Naive thymus-derived CD4-positive, alpha-beta T cell (primary cell): ENCODE measurements around the gene COL21A1. TPM values are rescaled to one million over a fixed set of nuclear protein-coding genes. Genes with fewer than 3 reads are reported as not detected.

Source experiments
- ATAC-seq: fragments of 150-1000 bp; cut with Tn5 transposase; 2 replicates; pipeline ENCODE4 v1.10.0; 2021; ENCODE audit warnings: mild to moderate bottlenecking, moderate library complexity
- CTCF ChIA-PET: fragments of 350-600 bp; sonication (Branson Sonifier 250); formaldehyde crosslinking; loops from one replicate; lab custom pipeline; 2021; ENCODE audit warnings: antibody characterized with exemption; lab: Charles Lee
- POLR2A ChIA-PET: fragments of 350-600 bp; sonication (Branson Sonifier 250); formaldehyde crosslinking; loops from one replicate; lab custom pipeline; 2021; ENCODE audit warnings: antibody characterized with exemption, inconsistent platforms; lab: Charles Lee
- DNase-seq, 9 donors: peaks; one replicate each; pipeline versions ENCODE4 v3.0.0 to v3.0.0-alpha.2; 2020 to 2022; ENCODE audit warnings: mixed read lengths in 1 of 9
- H3K27ac ChIP-seq: one replicate; pipeline ENCODE4 v1.7.0; 2013; ENCODE audit warnings: mild to moderate bottlenecking, low read depth, low read length, moderate library complexity
- H3K27me3 ChIP-seq, 2 donors: one replicate each; pipeline ENCODE4 v1.7.0; 2013; ENCODE audit warnings: low read length in 2 of 2, mild to moderate bottlenecking in 2 of 2, moderate library complexity in 2 of 2; ENCODE audit not compliant: control insufficient read depth in 2 of 2, insufficient read depth in 2 of 2
- H3K36me3 ChIP-seq, 3 experiments: 1 replicate in 2 of 3; 2 replicates in 1 of 3; pipeline ENCODE4 v1.7.0; 2013; ENCODE audit warnings: low read length in 3 of 3, mild to moderate bottlenecking in 3 of 3, moderate library complexity in 1 of 3; ENCODE audit not compliant: insufficient read depth in 3 of 3, control insufficient read depth in 2 of 3
- H3K4me1 ChIP-seq, 2 donors: one replicate each; pipeline ENCODE4 v1.7.0; 2013; ENCODE audit warnings: low read length in 2 of 2, mild to moderate bottlenecking in 2 of 2, moderate library complexity in 1 of 2; ENCODE audit not compliant: control insufficient read depth in 2 of 2, insufficient read depth in 2 of 2
- H3K4me3 ChIP-seq: 2 replicates; pipeline ENCODE4 v1.7.0; 2013; ENCODE audit warnings: mild to moderate bottlenecking, low read length
- H3K9me3 ChIP-seq, 3 experiments: 1 replicate in 2 of 3; 2 replicates in 1 of 3; pipeline ENCODE4 v1.7.0; 2013; ENCODE audit warnings: low read length in 3 of 3; ENCODE audit not compliant: control insufficient read depth in 2 of 3
- H3K27ac Mint-ChIP-seq, 9 donors: one replicate each; pipeline ENCODE4 v1.8.0; 2020 to 2022; ENCODE audit warnings: mixed read lengths in 9 of 9, mild to moderate bottlenecking in 8 of 9, moderate library complexity in 5 of 9, inconsistent platforms in 2 of 9
- H3K27me3 Mint-ChIP-seq, 5 donors: one replicate each; pipeline ENCODE4 v1.8.0; 2021 to 2022; ENCODE audit warnings: mixed read lengths in 5 of 5, mild to moderate bottlenecking in 1 of 5
- H3K36me3 Mint-ChIP-seq, 5 donors: one replicate each; pipeline ENCODE4 v1.8.0; 2020 to 2022; ENCODE audit warnings: mixed read lengths in 5 of 5, mild to moderate bottlenecking in 3 of 5, inconsistent platforms in 1 of 5
- H3K4me1 Mint-ChIP-seq, 7 donors: one replicate each; pipeline ENCODE4 v1.8.0; 2020 to 2022; ENCODE audit warnings: mixed read lengths in 7 of 7, mild to moderate bottlenecking in 3 of 7, inconsistent platforms in 1 of 7
- H3K4me3 Mint-ChIP-seq, 10 donors: one replicate each; pipeline ENCODE4 v1.8.0; 2020 to 2022; ENCODE audit warnings: mild to moderate bottlenecking in 10 of 10, mixed read lengths in 10 of 10, moderate library complexity in 6 of 10, inconsistent platforms in 2 of 10
- H3K9me3 Mint-ChIP-seq, 11 donors: one replicate each; pipeline ENCODE4 v1.8.0; 2020 to 2022; ENCODE audit warnings: mixed read lengths in 11 of 11, mild to moderate bottlenecking in 4 of 11, inconsistent platforms in 1 of 11, moderate library complexity in 1 of 11
- intact Hi-C, 2 donors: fragments of 100-400 bp; cut with micrococcal nuclease; formaldehyde crosslinking; loops; one replicate each; pipeline ENCODE4 v1.15.1; 2023
- polyA plus RNA-seq, 2 donors: library from polyadenylated mRNA; unstranded; fragments of 300-500 nt; fragmentation: Illumina TruSeq; gene quantifications; one replicate each; pipeline ENCODE4 v1.2.3, GENCODE V29; 2021
- total RNA-seq, 6 experiments: library from RNA in 5 of 6; stranded (reverse) in 5 of 6; gene quantifications; 1 replicate in 5 of 6; 2 replicates in 1 of 6; pipeline ENCODE4 v1.2.3 and lab custom pipeline; 2021 to 2026

The COL21A1 gene
- total and polyA plus RNA-seq, 7 experiments from 2014 or later, result not detected

DNA sequence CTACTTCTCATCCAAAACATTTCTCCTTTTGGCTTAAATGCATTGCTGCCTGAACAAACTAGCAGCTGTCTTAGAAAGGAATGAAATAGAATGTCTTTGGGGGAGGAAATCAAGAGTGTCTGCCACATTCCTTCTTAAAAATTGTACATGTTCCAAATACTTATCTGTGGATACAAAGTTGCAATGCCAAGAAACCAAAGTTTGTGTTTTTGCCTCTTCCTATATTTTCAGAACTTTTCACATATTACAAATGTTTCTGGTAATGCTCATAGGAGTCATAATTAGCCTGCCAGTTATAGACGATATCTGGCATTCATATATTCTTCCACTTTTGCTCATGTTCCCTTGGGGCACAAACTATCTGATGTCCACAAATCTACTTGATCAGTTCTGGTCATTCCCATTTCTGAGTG is 206.5 kb downstream of the COL21A1 start:
- no peak overlapping the region for H3K27ac ChIP-seq
- Mint-ChIP-seq H3K9me3 (peaks cover 0 to 21% (median 4%) of the 10 kb centered on the region in 11 donors), H3K27ac (no peak overlapping the region), H3K36me3 (no peaks in the 10 kb centered on the region), H3K4me1 (no peaks in the 10 kb centered on the region), H3K4me3 (no peak overlapping the region), H3K27me3 (no peaks in the 10 kb centered on the region)
- H3K9me3 ChIP-seq, result no peaks in the 10 kb centered on the region
- no peaks in the 10 kb centered on the region for H3K27me3 ChIP-seq
- H3K4me1 ChIP-seq, result no peaks in the 10 kb centered on the region
- no peak for DNase-seq
- CTCF ChIA-PET, result no interaction called here
- no peaks in the 10 kb centered on the region for H3K36me3 ChIP-seq
- no peak for ATAC-seq
- intact Hi-C loops, result no loop called here
- POLR2A ChIA-PET, result no interaction called here
- no peak overlapping the region for H3K4me3 ChIP-seq

DNA sequence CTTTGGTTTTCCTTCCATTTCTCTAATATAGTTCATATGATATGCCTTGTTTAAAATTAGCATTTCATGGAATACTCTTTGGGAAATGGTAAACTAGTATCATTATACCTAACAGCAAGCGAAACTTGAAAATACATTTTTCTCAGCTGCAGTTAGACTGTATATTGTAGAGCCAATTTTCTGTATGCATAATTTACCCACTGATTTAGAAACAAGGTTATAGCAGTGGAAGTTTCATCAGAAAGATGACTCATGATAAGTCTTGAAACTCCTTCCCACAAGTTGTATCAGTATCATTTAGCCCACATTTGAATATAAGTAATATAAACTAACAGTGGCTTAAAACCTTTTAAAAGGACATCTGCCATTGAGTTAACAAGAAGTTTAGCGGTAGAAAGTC is 207.2 kb downstream of the COL21A1 start:
- H3K9me3 Mint-ChIP-seq, result peaks cover 0 to 21% (median 4%) of the 10 kb centered on the region in 11 donors
- Histone ChIP-seq H3K27me3 (no peaks in the 10 kb centered on the region), H3K27ac (no peak overlapping the region), H3K36me3 (no peaks in the 10 kb centered on the region), H3K9me3 (no peaks in the 10 kb centered on the region), H3K4me1 (no peaks in the 10 kb centered on the region), H3K4me3 (no peak overlapping the region)
- intact Hi-C loops, result no loop called here
- H3K4me3 Mint-ChIP-seq, result no peak overlapping the region
- ATAC-seq (no peak), DNase-seq (no peak)
- no peaks in the 10 kb centered on the region for H3K27me3 Mint-ChIP-seq
- no peaks in the 10 kb centered on the region for H3K4me1 Mint-ChIP-seq
- CTCF ChIA-PET, result no interaction called here
- POLR2A ChIA-PET, result no interaction called here
- H3K27ac Mint-ChIP-seq, result no peak overlapping the region
- no peaks in the 10 kb centered on the region for H3K36me3 Mint-ChIP-seq

DNA sequence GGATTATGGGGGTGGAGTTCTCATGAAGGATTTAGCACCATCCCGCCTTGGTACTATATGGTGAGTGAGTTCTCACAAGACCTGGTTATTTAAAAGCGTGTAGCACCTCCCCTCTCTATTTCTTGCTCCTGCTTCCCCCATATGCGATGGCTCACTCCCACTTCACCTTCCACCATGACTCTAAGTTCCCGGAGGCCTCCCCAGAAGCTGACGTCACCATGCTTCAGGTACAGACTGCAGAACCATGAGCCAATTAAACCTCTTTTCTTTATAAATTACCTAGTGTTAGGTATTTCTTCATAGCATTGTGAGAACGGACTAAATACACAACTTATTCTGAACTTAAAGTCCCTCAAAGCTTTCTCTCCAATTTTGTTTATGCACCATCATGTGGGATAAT is 208.6 kb downstream of the COL21A1 start:
- H3K36me3 ChIP-seq, result no peaks in the 10 kb centered on the region
- intact Hi-C loops, result no loop called here
- H3K9me3 ChIP-seq, result no peaks in the 10 kb centered on the region
- ATAC-seq (no peak), DNase-seq (no peak)
- H3K27me3 ChIP-seq, result no peaks in the 10 kb centered on the region
- no peak overlapping the region for H3K27ac ChIP-seq
- no peaks in the 10 kb centered on the region for H3K4me1 ChIP-seq
- ChIA-PET CTCF (no interaction called here), POLR2A (no interaction called here)
- Mint-ChIP-seq H3K36me3 (no peaks in the 10 kb centered on the region), H3K27ac (no peak overlapping the region), H3K9me3 (peaks cover 0 to 21% (median 2%) of the 10 kb centered on the region in 11 donors), H3K4me1 (no peaks in the 10 kb centered on the region), H3K4me3 (no peak overlapping the region), H3K27me3 (no peaks in the 10 kb centered on the region)
- no peak overlapping the region for H3K4me3 ChIP-seq

DNA sequence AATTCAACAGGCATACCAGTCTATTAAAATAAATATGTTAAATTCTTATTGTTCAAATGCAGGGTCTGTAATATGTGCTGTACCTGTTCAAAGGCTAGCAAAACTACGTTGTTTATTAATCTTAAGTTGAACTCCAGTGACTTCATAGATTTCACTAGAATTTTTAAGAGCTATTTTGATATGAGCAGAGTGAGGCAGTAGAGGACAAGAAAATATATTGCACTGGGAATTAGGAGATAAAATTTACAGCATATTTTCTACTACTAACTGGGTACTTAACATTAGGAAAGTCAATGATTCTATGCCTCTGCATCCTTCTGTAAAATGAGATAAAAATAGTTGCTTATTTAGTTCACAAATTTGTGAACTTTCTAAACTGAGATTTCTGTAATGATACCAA is 209.8 kb downstream of the COL21A1 start:
- no peaks in the 10 kb centered on the region for H3K36me3 ChIP-seq
- H3K27me3 ChIP-seq, result no peaks in the 10 kb centered on the region
- ChIA-PET CTCF (no interaction called here), POLR2A (no interaction called here)
- H3K4me1 Mint-ChIP-seq, result no peaks in the 10 kb centered on the region
- no peaks in the 10 kb centered on the region for H3K36me3 Mint-ChIP-seq
- DNase-seq, result no peak
- H3K27ac ChIP-seq, result no peak overlapping the region
- no peak overlapping the region for H3K4me3 Mint-ChIP-seq
- H3K27ac Mint-ChIP-seq, result no peak overlapping the region
- H3K4me1 ChIP-seq, result no peaks in the 10 kb centered on the region
- H3K27me3 Mint-ChIP-seq, result no peaks in the 10 kb centered on the region
- H3K9me3 Mint-ChIP-seq, result peaks cover 0 to 21% (median 2%) of the 10 kb centered on the region in 11 donors
- no peak for ATAC-seq
- H3K4me3 ChIP-seq, result no peak overlapping the region
- H3K9me3 ChIP-seq, result no peaks in the 10 kb centered on the region
- intact Hi-C loops, result no loop called here

DNA sequence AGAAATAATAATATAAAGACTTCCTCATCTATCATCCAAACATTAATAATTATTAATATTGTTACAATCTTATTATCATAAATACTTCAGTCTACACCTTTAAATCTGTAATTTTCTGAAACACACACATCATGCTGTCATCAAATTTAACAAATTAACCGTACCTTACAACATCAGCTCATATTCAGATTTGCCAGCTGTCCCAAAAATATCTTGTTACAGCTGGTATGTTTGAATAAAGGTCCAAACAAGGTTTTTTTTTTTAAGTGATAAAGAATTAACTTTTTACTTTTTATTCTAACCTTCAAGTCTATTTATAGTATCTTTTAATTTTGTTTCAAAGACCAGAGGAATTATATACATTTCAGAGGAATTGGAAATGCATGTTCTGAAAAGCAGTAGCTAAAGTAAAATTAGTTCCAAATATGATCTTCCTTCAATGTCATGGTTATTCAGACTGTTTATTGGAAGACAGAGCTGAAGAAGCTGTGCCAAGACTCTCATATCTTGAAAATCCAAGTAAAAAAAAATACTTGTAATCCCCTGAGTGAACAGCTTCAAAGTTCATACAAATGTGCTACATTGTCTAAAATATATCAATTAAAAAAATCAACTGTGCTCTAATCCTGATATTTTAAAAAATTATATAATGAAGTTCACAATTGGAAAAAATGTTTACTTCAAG is 210.3 kb downstream of the COL21A1 start:
- Mint-ChIP-seq H3K4me1 (no peaks in the 10 kb centered on the region), H3K27me3 (no peaks in the 10 kb centered on the region), H3K9me3 (peaks cover 0 to 20% (median 2%) of the 10 kb centered on the region in 11 donors), H3K36me3 (no peaks in the 10 kb centered on the region), H3K27ac (no peak overlapping the region), H3K4me3 (no peak overlapping the region)
- Histone ChIP-seq H3K9me3 (no peaks in the 10 kb centered on the region), H3K4me1 (no peaks in the 10 kb centered on the region), H3K27me3 (no peaks in the 10 kb centered on the region), H3K4me3 (no peak overlapping the region), H3K27ac (no peak overlapping the region), H3K36me3 (no peaks in the 10 kb centered on the region)
- no peak for ATAC-seq
- intact Hi-C loops, result no loop called here
- CTCF ChIA-PET, result no interaction called here
- POLR2A ChIA-PET, result no interaction called here
- no peak for DNase-seq

DNA sequence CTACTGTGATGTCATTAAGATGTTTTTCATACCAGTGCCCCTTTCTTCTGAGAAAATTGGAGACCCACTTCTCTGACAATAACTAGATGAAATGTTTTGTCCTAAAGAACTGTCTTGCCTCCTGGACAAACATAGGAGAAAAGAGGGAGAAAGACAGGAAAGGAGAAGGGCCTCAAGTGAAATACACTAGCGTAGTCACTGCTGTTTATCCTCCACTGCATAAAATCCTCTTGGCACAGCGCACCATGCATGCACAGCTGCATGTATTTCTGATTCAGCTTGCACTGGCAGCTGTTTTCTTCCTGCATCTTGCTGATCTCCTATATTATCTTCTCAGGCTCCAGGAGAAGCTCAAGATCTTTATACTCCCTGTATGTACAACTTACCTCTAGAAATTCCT is 214.0 kb downstream of the COL21A1 start:
- no peaks in the 10 kb centered on the region for H3K36me3 ChIP-seq
- H3K4me3 ChIP-seq, result no peak overlapping the region
- no peaks in the 10 kb centered on the region for H3K27me3 ChIP-seq
- CTCF ChIA-PET, result no interaction called here
- Mint-ChIP-seq H3K4me3 (no peak overlapping the region), H3K36me3 (no peaks in the 10 kb centered on the region), H3K27me3 (no peaks in the 10 kb centered on the region), H3K27ac (no peak overlapping the region), H3K9me3 (peaks cover 0 to 21% (median 3%) of the 10 kb centered on the region in 11 donors), H3K4me1 (no peaks in the 10 kb centered on the region)
- H3K9me3 ChIP-seq, result no peaks in the 10 kb centered on the region
- POLR2A ChIA-PET, result no interaction called here
- no peak overlapping the region for H3K27ac ChIP-seq
- intact Hi-C loops, result no loop called here
- DNase-seq (no peak), ATAC-seq (no peak)
- no peaks in the 10 kb centered on the region for H3K4me1 ChIP-seq

DNA sequence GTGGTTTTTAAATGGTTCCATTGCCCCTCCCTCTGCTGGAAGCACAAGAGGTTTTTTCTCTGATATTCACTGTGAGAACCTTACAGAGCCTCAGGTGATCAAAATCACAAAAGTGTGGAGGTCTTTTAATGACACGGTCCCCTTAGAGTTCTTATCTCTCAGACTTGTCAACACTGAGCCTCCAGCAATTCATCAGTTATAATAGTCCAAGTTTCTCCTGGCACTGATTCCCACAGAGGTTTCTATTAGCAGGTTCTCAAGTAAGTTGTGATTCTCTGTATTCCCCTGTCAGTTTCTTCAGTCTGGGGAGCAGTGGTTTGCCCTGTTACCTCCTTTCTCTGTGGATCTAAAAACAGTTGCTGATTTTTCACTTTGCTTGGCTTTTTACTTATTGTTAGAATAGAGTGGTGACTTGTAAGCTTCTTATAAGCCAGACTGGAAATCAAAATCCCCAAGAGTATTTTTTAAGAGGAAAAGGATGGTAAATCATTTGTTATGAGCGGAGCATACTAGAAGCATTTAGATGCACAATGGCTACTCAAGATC is 214.6 kb downstream of the COL21A1 start:
- ATAC-seq (no peak), DNase-seq (no peak)
- peaks cover 0 to 17% (median 2%) of the 10 kb centered on the region in 11 donors for H3K9me3 Mint-ChIP-seq
- POLR2A ChIA-PET, result no interaction called here
- Histone ChIP-seq H3K27me3 (no peaks in the 10 kb centered on the region), H3K4me1 (no peaks in the 10 kb centered on the region), H3K9me3 (no peaks in the 10 kb centered on the region), H3K36me3 (no peaks in the 10 kb centered on the region), H3K27ac (no peak overlapping the region), H3K4me3 (no peak overlapping the region)
- no peak overlapping the region for H3K4me3 Mint-ChIP-seq
- H3K36me3 Mint-ChIP-seq, result no peaks in the 10 kb centered on the region
- CTCF ChIA-PET, result no interaction called here
- H3K4me1 Mint-ChIP-seq, result no peaks in the 10 kb centered on the region
- H3K27ac Mint-ChIP-seq, result no peak overlapping the region
- no peaks in the 10 kb centered on the region for H3K27me3 Mint-ChIP-seq
- intact Hi-C loops, result no loop called here
